ENCODE data around the gene ARF1.

Gene ARF1

DNA sequence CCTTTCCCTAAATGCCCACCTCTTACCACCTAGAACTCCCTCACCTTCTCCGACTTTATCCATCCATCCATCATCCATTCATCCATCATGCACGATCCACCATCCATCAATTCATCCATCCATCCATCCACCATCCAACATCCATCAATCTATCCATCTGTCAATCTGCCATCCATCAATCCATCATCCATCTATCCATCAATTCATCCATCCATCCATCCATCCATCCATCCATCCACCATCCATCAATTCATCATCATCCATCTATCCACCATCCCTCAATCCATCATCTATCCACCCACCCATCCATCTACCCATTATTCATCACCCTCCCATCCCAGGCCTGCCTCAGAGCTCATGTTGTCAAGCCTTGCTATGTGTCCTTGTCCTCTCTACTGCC is 41.2 kb upstream of the ARF1 start:
- H3K27me3 ChIP-seq (ENCODE audit: control insufficient read depth, insufficient read depth, low read length) = peaks cover 28% of the 10 kb centered on the region

DNA sequence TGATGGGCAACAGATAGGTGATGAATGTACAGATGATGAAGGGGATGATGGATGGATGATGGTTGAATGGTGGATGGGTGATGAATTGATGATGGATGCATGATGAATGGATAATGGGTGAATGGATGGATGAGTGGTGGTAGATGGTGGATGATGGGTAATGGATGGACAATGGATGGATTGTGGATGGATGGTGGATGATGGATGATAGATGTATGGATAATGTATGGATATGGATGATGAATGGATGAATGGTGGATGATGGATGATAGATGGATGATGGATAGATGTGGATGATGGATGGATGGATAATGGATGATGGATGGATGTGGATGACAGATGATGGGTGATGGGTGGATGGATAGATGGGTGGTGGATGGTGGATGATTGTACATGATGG is 40.0 kb upstream of the ARF1 start:
- H3K4me1 ChIP-seq (ENCODE audit: control insufficient read depth, insufficient read depth, low read length) = peaks cover 2% of the 10 kb centered on the region; the same call in 1 of the 2 replicates
- no peak overlapping the region for H3K4me3 ChIP-seq (ENCODE audit: low read length)
- no peaks in the 10 kb centered on the region for H3K9me3 ChIP-seq (ENCODE audit: control insufficient read depth, insufficient read depth, low read length)
- H3K27ac ChIP-seq (ENCODE audit: low read length) = no peak overlapping the region
- DNase-seq (ENCODE audit: low read depth, low spot score) = no peak
- H3K27me3 ChIP-seq (ENCODE audit: control insufficient read depth, insufficient read depth, low read length) = peaks cover 26% of the 10 kb centered on the region
- no peaks in the 10 kb centered on the region for H3K36me3 ChIP-seq (ENCODE audit: control insufficient read depth, insufficient read depth, low read length)

More for the DNA sequence above, 41.2 kb upstream of the ARF1 start:
- Histone ChIP-seq H3K4me1 (ENCODE audit: control insufficient read depth, insufficient read depth, low read length) (peaks cover 2% of the 10 kb centered on the region; the same call in 1 of the 2 replicates), H3K36me3 (ENCODE audit: control insufficient read depth, insufficient read depth, low read length) (no peaks in the 10 kb centered on the region), H3K4me3 (ENCODE audit: low read length) (no peak overlapping the region), H3K27ac (ENCODE audit: low read length) (no peak overlapping the region), H3K9me3 (ENCODE audit: control insufficient read depth, insufficient read depth, low read length) (no peaks in the 10 kb centered on the region)
- WGBS (ENCODE audit: insufficient coverage, insufficient read length) = 100% methylated on average over 2 of the region's 2 CpGs
- no peak for DNase-seq (ENCODE audit: low read depth, low spot score)

DNA sequence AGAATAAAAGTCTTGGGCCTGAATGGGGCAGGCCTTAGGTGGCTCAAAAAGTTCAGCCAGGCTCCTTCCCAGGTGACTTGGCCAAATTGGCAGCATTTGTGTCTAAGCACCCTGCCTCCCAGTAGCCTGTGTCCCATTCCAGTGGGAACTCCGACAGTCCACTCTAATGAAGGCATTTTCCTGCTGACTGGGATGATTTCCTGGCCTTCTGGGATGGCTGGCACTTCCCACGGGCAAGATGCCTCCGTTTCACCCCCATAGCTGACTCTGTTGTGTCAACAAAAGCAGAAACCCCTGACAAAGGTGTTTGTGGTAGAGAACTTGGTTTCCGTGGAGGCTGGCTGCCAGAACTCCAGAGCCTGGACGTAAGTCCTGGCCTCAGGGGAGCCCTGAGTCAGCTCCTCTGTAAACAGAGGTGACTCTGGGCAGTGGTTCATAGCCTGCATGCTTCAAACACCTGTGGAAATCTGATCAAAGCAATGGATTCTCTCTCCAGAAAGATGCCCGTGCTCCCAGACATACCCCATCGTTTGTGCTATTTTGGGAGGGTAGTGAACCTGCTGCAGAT is 39.1 kb upstream of the ARF1 start:
- no CpG with 5 or more reads among the region's 7 CpGs for WGBS (ENCODE audit: insufficient coverage, insufficient read length)
- Histone ChIP-seq H3K4me3 (ENCODE audit: low read length) (no peak overlapping the region), H3K4me1 (ENCODE audit: control insufficient read depth, insufficient read depth, low read length) (peaks cover 2% of the 10 kb centered on the region; the same call in 1 of the 2 replicates), H3K36me3 (ENCODE audit: control insufficient read depth, insufficient read depth, low read length) (no peaks in the 10 kb centered on the region), H3K27ac (ENCODE audit: low read length) (no peak overlapping the region), H3K9me3 (ENCODE audit: control insufficient read depth, insufficient read depth, low read length) (no peaks in the 10 kb centered on the region), H3K27me3 (ENCODE audit: control insufficient read depth, insufficient read depth, low read length) (peaks cover 20% of the 10 kb centered on the region)
- DNase-seq (ENCODE audit: low read depth, low spot score) = no peak

DNA sequence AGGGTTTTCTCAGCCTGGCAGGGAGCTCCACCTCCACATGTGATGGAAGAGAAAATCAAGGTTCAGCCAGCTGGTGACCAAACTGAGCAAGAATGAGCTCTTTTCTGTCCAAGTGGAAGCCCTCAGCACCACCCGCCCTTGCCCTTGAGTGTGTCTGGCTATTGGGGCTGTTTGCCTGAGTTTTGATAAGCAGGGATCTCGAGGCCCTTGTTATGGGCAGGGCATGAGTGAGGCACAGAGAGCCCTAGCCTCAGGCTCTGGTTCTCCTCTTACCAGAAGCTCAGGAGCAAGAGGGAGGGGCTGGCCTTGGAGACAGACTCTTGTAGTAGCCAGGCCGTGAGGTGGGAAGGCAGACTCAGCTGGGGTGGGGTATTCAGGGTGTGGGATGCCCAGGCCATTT is 37.5 kb upstream of the ARF1 start:
- WGBS (ENCODE audit: insufficient coverage, insufficient read length) = no CpG with 5 or more reads among the region's 3 CpGs
- H3K4me3 ChIP-seq (ENCODE audit: low read length) = no peak overlapping the region
- no peak for DNase-seq (ENCODE audit: low read depth, low spot score)
- H3K36me3 ChIP-seq (ENCODE audit: control insufficient read depth, insufficient read depth, low read length) = no peaks in the 10 kb centered on the region
- H3K4me1 ChIP-seq (ENCODE audit: control insufficient read depth, insufficient read depth, low read length) = peaks cover 2% of the 10 kb centered on the region; the same call in 1 of the 2 replicates
- no peak overlapping the region for H3K27ac ChIP-seq (ENCODE audit: low read length)
- H3K9me3 ChIP-seq (ENCODE audit: control insufficient read depth, insufficient read depth, low read length) = no peaks in the 10 kb centered on the region
- peaks cover 5% of the 10 kb centered on the region; the same call in 1 of the 2 replicates for H3K27me3 ChIP-seq (ENCODE audit: control insufficient read depth, insufficient read depth, low read length)

DNA sequence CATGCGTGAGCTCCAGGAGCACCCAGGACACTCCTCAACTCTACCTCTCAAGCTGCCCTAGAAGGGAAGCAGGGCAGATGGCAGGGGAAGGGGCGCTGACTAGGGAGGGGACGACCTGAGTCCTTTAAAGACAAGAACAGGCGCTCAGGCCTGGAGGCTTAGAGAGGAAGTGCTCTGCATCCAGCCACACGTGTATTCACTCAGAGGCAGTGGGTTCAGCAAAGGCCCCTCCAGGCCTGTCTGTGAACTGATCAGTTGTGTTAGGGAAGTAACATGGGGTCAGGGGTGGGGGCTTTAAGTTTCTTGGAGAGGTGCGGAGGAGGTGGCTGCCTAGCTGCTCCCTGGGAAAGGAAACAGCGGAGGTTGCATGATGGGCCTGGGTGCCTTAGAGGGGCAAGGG is 37.1 kb upstream of the ARF1 start:
- H3K4me3 ChIP-seq (ENCODE audit: low read length) = no peak overlapping the region
- H3K27me3 ChIP-seq (ENCODE audit: control insufficient read depth, insufficient read depth, low read length) = peaks cover under 1% of the 10 kb centered on the region; the same call in 1 of the 2 replicates
- H3K9me3 ChIP-seq (ENCODE audit: control insufficient read depth, insufficient read depth, low read length) = no peaks in the 10 kb centered on the region
- no CpG with 5 or more reads among the region's 7 CpGs for WGBS (ENCODE audit: insufficient coverage, insufficient read length)
- H3K36me3 ChIP-seq (ENCODE audit: control insufficient read depth, insufficient read depth, low read length) = no peaks in the 10 kb centered on the region
- no peak overlapping the region for H3K27ac ChIP-seq (ENCODE audit: low read length)
- no peak for DNase-seq (ENCODE audit: low read depth, low spot score)
- peaks cover 2% of the 10 kb centered on the region; the same call in 1 of the 2 replicates for H3K4me1 ChIP-seq (ENCODE audit: control insufficient read depth, insufficient read depth, low read length)

DNA sequence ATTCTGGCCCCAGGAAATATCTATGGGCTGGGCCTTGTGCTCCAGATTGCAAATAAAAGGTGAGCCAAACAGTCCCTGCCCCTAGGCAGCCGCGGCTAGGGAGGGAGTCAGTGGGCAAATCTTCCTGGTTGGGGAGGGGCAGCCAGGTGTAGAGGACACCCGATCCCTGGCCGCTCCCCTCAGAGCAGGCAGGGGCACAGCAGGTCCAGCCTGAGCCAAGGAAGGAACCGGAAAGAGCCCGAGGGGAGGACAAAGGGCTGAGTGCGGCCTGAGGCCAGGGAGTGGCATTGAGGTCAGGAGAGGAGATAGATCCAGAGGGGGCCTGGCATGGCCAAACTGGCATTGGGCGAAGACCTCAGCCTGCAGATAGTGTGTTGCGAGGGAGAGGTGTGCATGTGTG is 36.6 kb upstream of the ARF1 start:
- no peaks in the 10 kb centered on the region for H3K9me3 ChIP-seq (ENCODE audit: control insufficient read depth, insufficient read depth, low read length)
- DNase-seq (ENCODE audit: low read depth, low spot score) = no peak
- H3K27ac ChIP-seq (ENCODE audit: low read length) = no peak overlapping the region
- no peaks in the 10 kb centered on the region; the same call in 1 of the 2 replicates for H3K27me3 ChIP-seq (ENCODE audit: control insufficient read depth, insufficient read depth, low read length)
- no peaks in the 10 kb centered on the region for H3K36me3 ChIP-seq (ENCODE audit: control insufficient read depth, insufficient read depth, low read length)
- no CpG with 5 or more reads among the region's 9 CpGs for WGBS (ENCODE audit: insufficient coverage, insufficient read length)
- peaks cover 2% of the 10 kb centered on the region; the same call in 1 of the 2 replicates for H3K4me1 ChIP-seq (ENCODE audit: control insufficient read depth, insufficient read depth, low read length)
- H3K4me3 ChIP-seq (ENCODE audit: low read length) = no peak overlapping the region

DNA sequence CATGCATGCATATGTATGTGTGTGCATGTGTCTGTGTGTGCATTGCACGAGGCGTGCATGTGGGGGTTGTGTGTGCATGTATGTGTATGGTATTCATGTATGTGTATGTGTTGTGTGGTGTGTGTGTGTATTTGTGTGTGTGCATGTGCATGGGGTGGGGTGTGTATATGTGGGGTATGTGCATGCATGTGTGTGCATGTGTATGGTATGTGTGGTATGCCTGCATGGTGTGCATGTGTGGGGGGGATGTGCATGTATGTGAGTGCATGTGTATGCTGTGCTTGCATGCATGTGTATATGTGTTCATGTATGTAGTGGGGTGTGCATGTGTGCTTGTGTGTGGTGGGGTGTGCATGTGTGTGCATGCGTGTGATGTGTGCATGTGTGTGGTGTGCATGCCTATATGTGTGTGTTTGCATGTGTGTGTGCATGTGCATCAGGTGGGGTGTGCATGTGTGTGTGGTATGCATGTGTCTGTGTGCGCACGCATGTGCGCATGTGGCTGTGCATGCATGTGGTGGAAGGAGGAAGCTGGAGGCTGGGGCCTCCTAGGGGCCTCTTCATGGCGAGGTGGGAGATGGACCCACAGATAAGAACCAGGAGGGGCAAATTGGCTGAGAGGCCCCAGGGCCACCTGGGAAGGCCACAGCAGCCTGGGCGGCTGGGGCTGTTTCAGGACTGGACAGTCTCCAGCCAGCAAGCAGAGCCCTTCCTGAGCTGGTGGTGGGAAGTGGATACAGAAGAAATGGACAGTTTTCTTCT is 35.9 kb upstream of the ARF1 start:
- no CpG with 5 or more reads among the region's 8 CpGs for WGBS (ENCODE audit: insufficient coverage, insufficient read length)
- DNase-seq (ENCODE audit: low read depth, low spot score) = no peak

DNA sequence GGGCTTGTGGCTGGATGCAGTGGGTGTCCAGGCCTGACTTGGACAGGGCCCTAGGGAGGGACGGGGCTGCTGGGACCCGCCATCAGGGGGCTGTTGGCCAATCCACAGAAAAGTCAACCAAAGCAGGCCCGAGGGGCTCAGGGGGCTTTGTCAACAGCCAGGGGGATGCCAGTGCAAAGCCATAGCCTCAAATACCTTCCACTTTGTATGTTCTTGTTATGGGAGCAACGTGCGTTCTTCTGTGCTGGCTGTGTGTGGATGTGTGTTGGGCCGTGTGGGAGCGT is 35.4 kb upstream of the ARF1 start:
- WGBS (ENCODE audit: insufficient coverage, insufficient read length) = no CpG with 5 or more reads among the region's 7 CpGs
- peaks cover 2% of the 10 kb centered on the region; the same call in 1 of the 2 replicates for H3K27me3 ChIP-seq (ENCODE audit: control insufficient read depth, insufficient read depth, low read length)

More for the DNA sequence above, 35.9 kb upstream of the ARF1 start:
- Histone ChIP-seq H3K27ac (ENCODE audit: low read length) (no peak overlapping the region), H3K36me3 (ENCODE audit: control insufficient read depth, insufficient read depth, low read length) (no peaks in the 10 kb centered on the region), H3K27me3 (ENCODE audit: control insufficient read depth, insufficient read depth, low read length) (peaks cover 2% of the 10 kb centered on the region; the same call in 1 of the 2 replicates), H3K9me3 (ENCODE audit: control insufficient read depth, insufficient read depth, low read length) (no peaks in the 10 kb centered on the region), H3K4me3 (ENCODE audit: low read length) (no peak overlapping the region), H3K4me1 (ENCODE audit: control insufficient read depth, insufficient read depth, low read length) (peaks cover 2% of the 10 kb centered on the region; the same call in 1 of the 2 replicates)

DNA sequence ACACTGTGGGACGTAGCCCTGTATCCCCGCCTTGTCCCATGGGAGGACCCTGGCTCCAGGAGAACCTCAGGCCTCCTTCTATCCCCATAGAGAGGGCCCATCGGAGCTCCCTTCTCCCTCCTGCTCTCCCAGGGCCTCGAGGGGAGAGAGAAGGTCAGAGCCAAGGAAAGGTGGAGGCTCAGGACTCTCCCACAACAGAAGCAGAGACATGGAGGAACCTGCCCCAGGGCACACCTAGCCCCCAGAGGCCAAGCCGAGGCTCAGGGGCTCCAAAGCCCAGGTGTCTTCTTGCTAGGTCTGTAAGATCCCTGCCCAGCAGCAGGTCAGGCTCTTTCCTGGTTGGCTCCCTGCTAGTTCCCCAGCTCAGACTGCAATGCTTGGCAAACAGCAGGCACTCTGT is 34.4 kb upstream of the ARF1 start:
- Histone ChIP-seq H3K9me3 (ENCODE audit: control insufficient read depth, insufficient read depth, low read length) (no peaks in the 10 kb centered on the region), H3K4me1 (ENCODE audit: control insufficient read depth, insufficient read depth, low read length) (peaks cover 2% of the 10 kb centered on the region; the same call in 1 of the 2 replicates), H3K27me3 (ENCODE audit: control insufficient read depth, insufficient read depth, low read length) (peaks cover 5% of the 10 kb centered on the region; the same call in 1 of the 2 replicates), H3K36me3 (ENCODE audit: control insufficient read depth, insufficient read depth, low read length) (no peaks in the 10 kb centered on the region), H3K4me3 (ENCODE audit: low read length) (no peak overlapping the region), H3K27ac (ENCODE audit: low read length) (no peak overlapping the region)
- WGBS (ENCODE audit: insufficient coverage, insufficient read length) = no CpG with 5 or more reads among the region's 5 CpGs
- no peak for DNase-seq (ENCODE audit: low read depth, low spot score)

More for the DNA sequence above, 35.4 kb upstream of the ARF1 start:
- Histone ChIP-seq H3K27ac (ENCODE audit: low read length) (no peak overlapping the region), H3K4me3 (ENCODE audit: low read length) (no peak overlapping the region), H3K4me1 (ENCODE audit: control insufficient read depth, insufficient read depth, low read length) (peaks cover 2% of the 10 kb centered on the region; the same call in 1 of the 2 replicates), H3K9me3 (ENCODE audit: control insufficient read depth, insufficient read depth, low read length) (no peaks in the 10 kb centered on the region), H3K36me3 (ENCODE audit: control insufficient read depth, insufficient read depth, low read length) (no peaks in the 10 kb centered on the region)
- no peak for DNase-seq (ENCODE audit: low read depth, low spot score)

DNA sequence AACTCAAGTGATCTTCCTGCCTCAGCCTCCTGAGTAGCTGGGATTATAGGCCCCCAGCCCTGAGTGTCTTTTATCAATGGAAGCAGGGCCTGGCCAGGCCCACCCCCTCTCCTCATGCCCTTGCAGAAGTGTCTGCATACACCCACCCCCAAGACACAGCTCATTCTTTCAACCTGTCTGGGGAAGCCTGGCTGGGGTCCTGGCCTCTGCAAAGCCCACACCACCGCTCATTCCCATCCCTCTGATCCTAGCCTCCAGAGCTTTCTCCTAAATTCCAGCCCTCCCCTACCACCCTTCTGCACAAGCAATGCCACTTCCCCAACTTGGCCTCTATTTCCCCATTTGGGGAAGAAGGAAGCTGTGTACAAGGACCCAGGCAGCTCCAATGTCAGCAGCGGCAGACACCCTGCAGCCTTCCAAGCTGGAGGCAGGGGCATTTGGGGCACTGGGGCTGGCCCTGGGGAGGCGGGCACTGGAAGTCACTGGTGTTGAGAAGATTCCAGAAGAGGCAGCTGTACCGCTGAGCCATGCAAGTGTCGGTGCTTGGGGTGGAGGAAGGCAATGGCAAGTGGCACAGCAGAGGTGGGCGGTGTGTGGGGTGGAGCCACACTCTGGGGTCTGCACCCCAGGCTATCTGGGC is 33.7 kb upstream of the ARF1 start:
- no CpG with 5 or more reads among the region's 6 CpGs for WGBS (ENCODE audit: insufficient coverage, insufficient read length)
- no peak for DNase-seq (ENCODE audit: low read depth, low spot score)
- peaks cover 5% of the 10 kb centered on the region; the same call in 1 of the 2 replicates for H3K27me3 ChIP-seq (ENCODE audit: control insufficient read depth, insufficient read depth, low read length)
- no peak overlapping the region for H3K27ac ChIP-seq (ENCODE audit: low read length)
- H3K36me3 ChIP-seq (ENCODE audit: control insufficient read depth, insufficient read depth, low read length) = no peaks in the 10 kb centered on the region
- no peak overlapping the region for H3K4me3 ChIP-seq (ENCODE audit: low read length)
- H3K9me3 ChIP-seq (ENCODE audit: control insufficient read depth, insufficient read depth, low read length) = no peaks in the 10 kb centered on the region
- peaks cover 2% of the 10 kb centered on the region; the same call in 1 of the 2 replicates for H3K4me1 ChIP-seq (ENCODE audit: control insufficient read depth, insufficient read depth, low read length)
